Smooth muscle cell (in vitro differentiated cells): Measurements from ENCODE around the gene FOXN3. TPM values are rescaled to one million over a fixed set of nuclear protein-coding genes. Genes with fewer than 3 reads are reported as not detected.

Experiments used
- DNase-seq: peaks from one replicate; lab custom pipeline; 2025; ENCODE audit not compliant: unreplicated experiment; lab: John Stamatoyannopoulos, UW
- H2AFZ ChIP-seq: fragments of 200-600 bp; sonication (generic); 2 replicates; pipeline ENCODE4 v1.6.0; 2016; ENCODE audit warnings: antibody characterized with exemption, low read depth, mild to moderate bottlenecking
- H3F3A ChIP-seq: fragments of 200-600 bp; sonication (generic); 2 replicates; pipeline ENCODE4 v1.6.0; 2017; ENCODE audit warnings: antibody characterized with exemption, low read depth
- H3K27ac ChIP-seq: fragments of 200-600 bp; sonication (generic); 2 replicates; pipeline ENCODE4 v1.5.1; 2016; ENCODE audit warnings: low read depth, mild to moderate bottlenecking
- H3K27me3 ChIP-seq: fragments of 200-600 bp; sonication (generic); 2 replicates; pipeline ENCODE4 v1.6.1; 2016; ENCODE audit warnings: low read depth, mild to moderate bottlenecking
- H3K36me3 ChIP-seq: fragments of 200-600 bp; sonication (generic); 2 replicates; pipeline ENCODE4 v1.5.1; 2016; ENCODE audit warnings: low read depth
- H3K4me1 ChIP-seq: fragments of 200-600 bp; sonication (generic); 2 replicates; pipeline ENCODE4 v1.5.1; 2016; ENCODE audit warnings: low read depth
- H3K4me2 ChIP-seq: fragments of 200-600 bp; sonication (generic); 2 replicates; pipeline ENCODE4 v1.6.0; 2016; ENCODE audit warnings: mild to moderate bottlenecking
- H3K4me3 ChIP-seq: fragments of 200-600 bp; sonication (generic); 2 replicates; pipeline ENCODE4 v1.5.1; 2016; ENCODE audit warnings: mild to moderate bottlenecking
- H3K79me2 ChIP-seq: fragments of 200-600 bp; sonication (generic); 2 replicates; pipeline ENCODE4 v1.6.0; 2016; ENCODE audit warnings: low read depth, mild to moderate bottlenecking
- H3K9ac ChIP-seq: fragments of 200-600 bp; sonication (generic); 2 replicates; pipeline ENCODE4 v1.6.0; 2016; ENCODE audit warnings: low read depth
- H3K9me3 ChIP-seq: fragments of 200-600 bp; sonication (generic); replicated peaks from 2 replicates; pipeline ENCODE4 v1.5.1; 2016; ENCODE audit warnings: low read depth
- H4K20me1 ChIP-seq: fragments of 200-600 bp; sonication (generic); 2 replicates; pipeline ENCODE4 v1.6.0; 2016; ENCODE audit warnings: low read depth
- CTCF ChIP-seq: fragments of 200-600 bp; sonication (generic); IDR thresholded peaks from 2 replicates; pipeline ENCODE4 v1.5.1; 2017; ENCODE audit warnings: borderline replicate concordance, mild to moderate bottlenecking, antibody characterized with exemption; ENCODE audit not compliant: insufficient read depth, poor library complexity, severe bottlenecking
- WGBS: methylation state at CpG from one replicate; pipeline ENCODE4 v1.1.7; 2016; ENCODE audit warnings: low lambda C conversion rate; 5-methylcytosine and 5-hydroxymethylcytosine counted together
- polyA plus RNA-seq: library from polyadenylated mRNA; unstranded; fragments of >200 nt; fragmentation: Nextera tagmentation; extraction: Ambion mirVana; gene quantifications from 2 replicates; pipeline ENCODE4 v1.2.1, GENCODE V29; 2016
- total RNA-seq: library from RNA; depleted of rRNA; stranded (reverse); fragments of >200 nt; gene quantifications from 2 replicates; pipeline ENCODE4 v1.2.3, GENCODE V29; 2014

FOXN3 gene
- total and polyA plus RNA-seq, 2 experiments from 2014 or later: 24.5 to 31.5 TPM

- TF ChIP-seq CTCF: no peak
- Histone ChIP-seq H3F3A (no peaks in the 10 kb centered on the region), H3K4me2 (no peak overlapping the region), H3K79me2 (peaks cover 71% of the 10 kb centered on the region), H3K9me3 (no peaks in the 10 kb centered on the region), H3K4me1 (no peaks in the 10 kb centered on the region), H3K27me3 (no peaks in the 10 kb centered on the region), H3K27ac (no peak overlapping the region), H3K4me3 (no peak overlapping the region), H2AFZ (no peak overlapping the region), H4K20me1 (peaks cover 71% of the 10 kb centered on the region), H3K9ac (no peak overlapping the region), H3K36me3 (no peaks in the 10 kb centered on the region)
- WGBS: 77% methylated on average over 5 of the region's 5 CpGs
- DNase-seq: no peak
Observed at GRCh38 chr14:89392181-89392580, 24.9 kb downstream of the FOXN3 start.

- H3F3A ChIP-seq: no peaks in the 10 kb centered on the region
- 92% methylated on average over 8 of the region's 8 CpGs for WGBS
Observed at GRCh38 chr14:89391556-89391955, 25.5 kb downstream of the FOXN3 start.

GRCh38 chr14:89391123-89391522 is 25.9 kb downstream of the FOXN3 start:
- Histone ChIP-seq H4K20me1 (peaks cover 77% of the 10 kb centered on the region), H3K9me3 (no peaks in the 10 kb centered on the region), H2AFZ (no peak overlapping the region), H3K27ac (no peak overlapping the region), H3K4me2 (no peak overlapping the region), H3F3A (no peaks in the 10 kb centered on the region), H3K79me2 (peaks cover 64% of the 10 kb centered on the region), H3K4me1 (no peaks in the 10 kb centered on the region), H3K4me3 (no peak overlapping the region), H3K36me3 (no peaks in the 10 kb centered on the region), H3K9ac (no peak overlapping the region), H3K27me3 (no peaks in the 10 kb centered on the region)
- DNase-seq: no peak
- WGBS: 87% methylated on average over 9 of the region's 9 CpGs
- TF ChIP-seq CTCF: no peak

More at GRCh38 chr14:89391556-89391955, 25.5 kb downstream of the FOXN3 start:
- Histone ChIP-seq H3K79me2 (peaks cover 69% of the 10 kb centered on the region), H3K4me1 (no peaks in the 10 kb centered on the region), H3K36me3 (no peaks in the 10 kb centered on the region), H3K9me3 (no peaks in the 10 kb centered on the region), H2AFZ (no peak overlapping the region), H3K9ac (no peak overlapping the region), H3K4me2 (no peak overlapping the region), H4K20me1 (peaks cover 77% of the 10 kb centered on the region), H3K4me3 (no peak overlapping the region), H3K27ac (no peak overlapping the region), H3K27me3 (no peaks in the 10 kb centered on the region)
- TF ChIP-seq CTCF: no peak
- DNase-seq: no peak

GRCh38 chr14:89388853-89389252 is 28.2 kb downstream of the FOXN3 start:
- no peak overlapping the region for H3K27ac ChIP-seq
- no peak overlapping the region for H3K4me2 ChIP-seq
- H4K20me1 ChIP-seq: peaks cover 82% of the 10 kb centered on the region
- no peaks in the 10 kb centered on the region for H3K36me3 ChIP-seq
- H3K4me1 ChIP-seq: no peaks in the 10 kb centered on the region
- no peak overlapping the region for H3K4me3 ChIP-seq
- no peak overlapping the region for H2AFZ ChIP-seq
- 51% methylated on average over 5 of the region's 5 CpGs for WGBS
- no peak overlapping the region for H3K9ac ChIP-seq
- TF ChIP-seq CTCF: no peak
- no peak for DNase-seq
- H3F3A ChIP-seq: no peaks in the 10 kb centered on the region
- H3K9me3 ChIP-seq: no peaks in the 10 kb centered on the region
- no peaks in the 10 kb centered on the region for H3K27me3 ChIP-seq
- H3K79me2 ChIP-seq: peaks cover 50% of the 10 kb centered on the region
